SK-N-SH treated with all-trans-retinoic acid at 6 μM for 48 hours (cell line): ENCODE measurements around the gene CTRB2.
"Not testable (repeated sequence)": the region's sequence is repeated elsewhere in the genome, so short reads cannot be mapped to it uniquely, and the experiment has no call there.

ENCODE experiments used
- RARB ChIP-seq: fragments of 250-450 bp; sonication (Bioruptor Pico); IDR thresholded peaks from 2 replicates; pipeline ENCODE4 v1.8.0; 2021; ENCODE audit warnings: mild to moderate bottlenecking, moderate library complexity
- TOX ChIP-seq: fragments of 250-450 bp; sonication (Bioruptor Pico); IDR thresholded peaks from 2 replicates; pipeline ENCODE4 v1.8.0; 2021; ENCODE audit warnings: mild to moderate bottlenecking, moderate library complexity, borderline replicate concordance
- ZFP3 ChIP-seq: fragments of 250-450 bp; sonication (Bioruptor Pico); IDR thresholded peaks from 2 replicates; pipeline ENCODE4 v1.5.0; 2020; ENCODE audit warnings: mild to moderate bottlenecking, moderate library complexity
- ZFP30 ChIP-seq: fragments of 450-650 bp; formaldehyde crosslinking; IDR thresholded peaks from 2 replicates; pipeline ENCODE4 v1.5.0; 2022; ENCODE audit warnings: mild to moderate bottlenecking, moderate library complexity
- TF ChIP-seq, protein P1 (sequence below): fragments of 250-450 bp; sonication (Bioruptor Pico); IDR thresholded peaks from 2 replicates; pipeline ENCODE4 v1.5.1; 2020; ENCODE audit warnings: low read depth, mild to moderate bottlenecking, moderate library complexity
- TF ChIP-seq, protein P2 (sequence below): fragments of 250-450 bp; sonication (Bioruptor Pico); IDR thresholded peaks from 2 replicates; pipeline ENCODE4 v1.5.1; 2021; ENCODE audit warnings: mild to moderate bottlenecking, moderate library complexity

DNA sequence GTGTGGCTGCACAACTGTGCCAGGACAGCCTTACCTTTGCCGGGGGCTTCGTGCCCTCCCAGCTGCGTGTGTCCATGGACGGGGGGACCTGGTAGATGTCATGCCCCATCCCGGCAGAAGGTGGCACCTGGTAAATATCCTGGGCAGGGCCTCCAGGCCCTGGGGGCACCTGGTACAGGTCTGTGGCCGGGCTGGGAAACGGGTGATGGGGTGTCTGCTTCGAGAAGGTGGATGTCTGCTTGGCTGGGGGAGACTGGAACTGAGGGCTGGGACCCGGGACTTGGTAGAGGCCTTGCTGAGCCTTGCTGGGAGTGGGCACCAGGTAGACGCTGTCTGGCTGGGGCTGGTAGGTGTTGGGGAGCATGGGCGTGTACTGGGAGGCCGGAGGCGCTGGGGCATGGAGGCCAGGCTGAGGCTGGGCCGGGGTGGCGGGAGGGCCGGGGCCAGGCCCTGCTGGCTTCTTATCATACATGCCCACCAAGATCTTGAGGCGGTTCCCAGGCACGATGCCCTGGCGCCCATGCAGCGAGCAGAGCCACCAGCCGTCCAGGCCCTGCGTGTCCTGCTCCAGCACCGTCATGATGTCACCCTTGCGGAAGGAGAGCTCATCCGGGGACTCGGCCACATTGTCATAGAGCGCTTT is 35.6 kb upstream of the CTRB2 start:
- not testable (repeated sequence) for TF ChIP-seq ZFP3 (CRISPR knock-in tag); TOX (CRISPR knock-in tag); RARB (CRISPR knock-in tag); ZFP30
- TF ChIP-seq, protein P1, sequence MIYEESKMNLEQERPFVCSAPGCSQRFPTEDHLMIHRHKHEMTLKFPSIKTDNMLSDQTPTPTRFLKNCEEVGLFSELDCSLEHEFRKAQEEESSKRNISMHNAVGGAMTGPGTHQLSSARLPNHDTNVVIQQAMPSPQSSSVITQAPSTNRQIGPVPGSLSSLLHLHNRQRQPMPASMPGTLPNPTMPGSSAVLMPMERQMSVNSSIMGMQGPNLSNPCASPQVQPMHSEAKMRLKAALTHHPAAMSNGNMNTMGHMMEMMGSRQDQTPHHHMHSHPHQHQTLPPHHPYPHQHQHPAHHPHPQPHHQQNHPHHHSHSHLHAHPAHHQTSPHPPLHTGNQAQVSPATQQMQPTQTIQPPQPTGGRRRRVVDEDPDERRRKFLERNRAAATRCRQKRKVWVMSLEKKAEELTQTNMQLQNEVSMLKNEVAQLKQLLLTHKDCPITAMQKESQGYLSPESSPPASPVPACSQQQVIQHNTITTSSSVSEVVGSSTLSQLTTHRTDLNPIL (CRISPR knock-in tag): not testable (repeated sequence)
- TF ChIP-seq, protein P2, sequence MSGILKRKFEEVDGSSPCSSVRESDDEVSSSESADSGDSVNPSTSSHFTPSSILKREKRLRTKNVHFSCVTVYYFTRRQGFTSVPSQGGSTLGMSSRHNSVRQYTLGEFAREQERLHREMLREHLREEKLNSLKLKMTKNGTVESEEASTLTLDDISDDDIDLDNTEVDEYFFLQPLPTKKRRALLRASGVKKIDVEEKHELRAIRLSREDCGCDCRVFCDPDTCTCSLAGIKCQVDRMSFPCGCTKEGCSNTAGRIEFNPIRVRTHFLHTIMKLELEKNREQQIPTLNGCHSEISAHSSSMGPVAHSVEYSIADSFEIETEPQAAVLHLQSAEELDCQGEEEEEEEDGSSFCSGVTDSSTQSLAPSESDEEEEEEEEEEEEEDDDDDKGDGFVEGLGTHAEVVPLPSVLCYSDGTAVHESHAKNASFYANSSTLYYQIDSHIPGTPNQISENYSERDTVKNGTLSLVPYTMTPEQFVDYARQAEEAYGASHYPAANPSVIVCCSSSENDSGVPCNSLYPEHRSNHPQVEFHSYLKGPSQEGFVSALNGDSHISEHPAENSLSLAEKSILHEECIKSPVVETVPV (CRISPR knock-in tag): not testable (repeated sequence)
